ENCODE results near the gene RASL10A.

- TF ChIP-seq TAF1 (IDR thresholded peaks at IDR 0.05; ENCODE audit: borderline replicate concordance, insufficient read depth, low read length) (no peak), REST (IDR thresholded peaks at IDR 0.05; ENCODE audit: insufficient read depth in 1 of 2, low read depth in 2 of 2, low read length in 2 of 2) (no peak), SIN3A (IDR thresholded peaks at IDR 0.05; ENCODE audit: borderline replicate concordance, insufficient read depth, low read length) (peak; percentile 60; the same call in 1 of the 2 replicates)
Observed at GRCh38 chr22:29306175-29306834, 9.2 kb downstream of the RASL10A start, which contains the start of gene GAS2L1.

Measured in PFSK-1 (cell line).